ENCODE results near the gene MAGI2.

Gene MAGI2

DNA sequence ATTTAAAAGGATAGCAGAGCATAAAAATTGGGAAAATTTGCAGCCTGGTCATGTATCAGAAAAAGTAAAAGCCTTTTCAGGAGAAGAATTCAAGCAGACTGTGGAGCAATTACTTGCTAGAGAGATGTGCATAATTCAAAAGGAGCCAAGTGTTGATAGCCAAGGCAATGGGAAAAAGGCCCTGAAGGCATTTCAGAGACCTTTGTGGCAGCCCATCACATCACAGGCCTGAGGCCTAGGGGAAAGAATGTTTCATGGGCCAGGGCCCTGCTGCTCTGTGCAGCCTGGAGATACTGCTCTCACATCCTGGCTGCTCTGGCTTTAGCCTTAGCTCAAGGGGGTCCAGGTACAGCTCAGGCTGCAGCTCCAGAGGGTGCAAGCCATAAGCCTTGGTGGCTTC is 152.9 kb downstream of the MAGI2 start:
- no peaks in the 10 kb centered on the region for H3K27me3 ChIP-seq (replicated peaks; ENCODE audit: control insufficient read depth, insufficient read depth, low read length, poor library complexity, severe bottlenecking)
- no peak for DNase-seq
- H3K9me3 ChIP-seq (ENCODE audit: control insufficient read depth, low read length), result no peaks in the 10 kb centered on the region
- no peaks in the 10 kb centered on the region for H3K4me1 ChIP-seq (ENCODE audit: control insufficient read depth, insufficient read depth, low read length, poor library complexity, severe bottlenecking)
- no peak overlapping the region for H3K4me3 ChIP-seq (ENCODE audit: insufficient read depth, low read depth, low read length, poor library complexity, severe bottlenecking)
- no peaks in the 10 kb centered on the region for H3K36me3 ChIP-seq (ENCODE audit: control insufficient read depth, insufficient read depth, low read length)
- no peak overlapping the region for H3K27ac ChIP-seq (ENCODE audit: insufficient read depth, low read length, poor library complexity, severe bottlenecking)

DNA sequence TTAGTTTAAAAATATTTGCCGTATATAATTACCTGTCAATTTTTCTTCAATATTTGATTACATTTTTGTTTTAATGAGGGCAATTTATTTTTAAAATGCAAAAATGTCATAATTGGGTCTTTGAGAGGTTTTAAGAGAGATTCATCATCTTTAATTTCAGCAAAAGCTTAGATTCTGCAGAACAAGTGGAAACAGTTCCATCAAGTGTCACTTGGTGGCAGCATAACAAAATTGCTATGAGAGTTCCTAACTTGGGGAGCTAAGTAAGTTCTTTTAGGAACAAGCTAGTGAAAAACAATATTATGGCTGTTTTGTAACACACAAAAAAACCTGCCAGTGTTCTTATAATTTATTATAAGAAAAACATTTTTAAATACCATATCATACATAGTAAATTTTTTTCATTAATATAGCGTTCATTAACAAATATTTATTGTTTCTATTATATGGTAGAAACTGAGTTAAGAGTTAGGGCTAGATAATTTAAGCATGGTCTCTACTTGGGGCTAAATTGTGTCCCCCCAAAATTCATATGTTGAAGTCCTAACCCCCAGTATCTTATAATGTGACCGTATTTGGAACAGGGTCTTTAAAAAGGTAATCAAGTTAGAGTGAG is 155.2 kb downstream of the MAGI2 start:
- Histone ChIP-seq H3K27me3 (replicated peaks; ENCODE audit: control insufficient read depth, insufficient read depth, low read length, poor library complexity, severe bottlenecking) (no peaks in the 10 kb centered on the region), H3K9me3 (ENCODE audit: control insufficient read depth, low read length) (no peaks in the 10 kb centered on the region), H3K4me3 (ENCODE audit: insufficient read depth, low read depth, low read length, poor library complexity, severe bottlenecking) (no peak overlapping the region), H3K4me1 (ENCODE audit: control insufficient read depth, insufficient read depth, low read length, poor library complexity, severe bottlenecking) (no peaks in the 10 kb centered on the region), H3K27ac (ENCODE audit: insufficient read depth, low read length, poor library complexity, severe bottlenecking) (no peak overlapping the region), H3K36me3 (ENCODE audit: control insufficient read depth, insufficient read depth, low read length) (no peaks in the 10 kb centered on the region)
- DNase-seq, result no peak

- Histone ChIP-seq H3K27me3 (replicated peaks; ENCODE audit: control insufficient read depth, insufficient read depth, low read length, poor library complexity, severe bottlenecking) (no peaks in the 10 kb centered on the region), H3K36me3 (ENCODE audit: control insufficient read depth, insufficient read depth, low read length) (no peaks in the 10 kb centered on the region), H3K4me3 (ENCODE audit: insufficient read depth, low read depth, low read length, poor library complexity, severe bottlenecking) (no peak overlapping the region), H3K27ac (ENCODE audit: insufficient read depth, low read length, poor library complexity, severe bottlenecking) (no peak overlapping the region), H3K4me1 (ENCODE audit: control insufficient read depth, insufficient read depth, low read length, poor library complexity, severe bottlenecking) (no peaks in the 10 kb centered on the region), H3K9me3 (ENCODE audit: control insufficient read depth, low read length) (no peaks in the 10 kb centered on the region)
- DNase-seq, result no peak
Measured at GRCh38 chr7:79296553-79297320, 156.7 kb downstream of the MAGI2 start.

GRCh38 chr7:79293655-79294142 is 159.8 kb downstream of the MAGI2 start:
- Histone ChIP-seq H3K36me3 (ENCODE audit: control insufficient read depth, insufficient read depth, low read length) (no peaks in the 10 kb centered on the region), H3K4me1 (ENCODE audit: control insufficient read depth, insufficient read depth, low read length, poor library complexity, severe bottlenecking) (no peaks in the 10 kb centered on the region), H3K9me3 (ENCODE audit: control insufficient read depth, low read length) (no peaks in the 10 kb centered on the region), H3K27ac (ENCODE audit: insufficient read depth, low read length, poor library complexity, severe bottlenecking) (no peak overlapping the region), H3K4me3 (ENCODE audit: insufficient read depth, low read depth, low read length, poor library complexity, severe bottlenecking) (no peak overlapping the region), H3K27me3 (replicated peaks; ENCODE audit: control insufficient read depth, insufficient read depth, low read length, poor library complexity, severe bottlenecking) (no peaks in the 10 kb centered on the region)
- no peak for DNase-seq

DNA sequence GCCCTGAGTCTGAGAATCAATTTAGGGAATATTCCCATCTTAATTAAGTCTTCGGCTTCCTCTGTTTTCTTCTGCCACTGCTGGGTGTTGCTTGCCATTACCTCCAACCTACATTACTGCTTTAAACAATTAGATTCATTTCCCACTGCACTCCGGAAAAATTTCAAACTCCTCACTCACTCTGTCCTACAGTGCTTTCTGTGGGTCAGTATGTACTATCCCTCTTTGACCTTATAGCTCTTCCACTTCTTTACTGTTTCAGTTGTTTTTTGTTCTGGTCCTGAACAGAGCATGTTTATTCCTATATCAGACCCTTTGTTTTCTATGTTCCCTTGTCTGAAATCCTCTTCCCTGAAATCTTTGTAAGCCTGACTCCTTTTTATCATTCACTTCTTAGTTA is 160.6 kb downstream of the MAGI2 start:
- no peaks in the 10 kb centered on the region for H3K27me3 ChIP-seq (replicated peaks; ENCODE audit: control insufficient read depth, insufficient read depth, low read length, poor library complexity, severe bottlenecking)
- H3K36me3 ChIP-seq (ENCODE audit: control insufficient read depth, insufficient read depth, low read length), result no peaks in the 10 kb centered on the region
- no peaks in the 10 kb centered on the region for H3K9me3 ChIP-seq (ENCODE audit: control insufficient read depth, low read length)
- no peak overlapping the region for H3K4me3 ChIP-seq (ENCODE audit: insufficient read depth, low read depth, low read length, poor library complexity, severe bottlenecking)
- H3K4me1 ChIP-seq (ENCODE audit: control insufficient read depth, insufficient read depth, low read length, poor library complexity, severe bottlenecking), result no peaks in the 10 kb centered on the region
- no peak overlapping the region for H3K27ac ChIP-seq (ENCODE audit: insufficient read depth, low read length, poor library complexity, severe bottlenecking)
- DNase-seq, result no peak

DNA sequence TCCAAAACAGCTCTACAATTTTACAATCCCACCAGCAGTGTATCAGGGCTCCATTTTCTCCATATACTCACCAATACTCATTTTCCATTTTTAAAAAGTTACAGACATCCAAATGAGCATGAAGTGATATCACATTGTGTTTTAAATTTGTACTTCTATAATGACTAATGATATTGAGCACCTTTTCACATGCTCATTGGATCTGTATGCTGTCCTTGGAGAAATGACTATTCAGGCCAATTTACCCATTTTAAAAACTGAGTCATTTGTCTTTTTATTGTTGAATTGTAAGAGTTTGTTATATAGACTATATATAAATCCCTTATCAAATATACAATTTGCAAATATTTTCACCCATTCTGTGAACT is 162.0 kb downstream of the MAGI2 start:
- no peaks in the 10 kb centered on the region for H3K9me3 ChIP-seq (ENCODE audit: control insufficient read depth, low read length)
- H3K27me3 ChIP-seq (replicated peaks; ENCODE audit: control insufficient read depth, insufficient read depth, low read length, poor library complexity, severe bottlenecking), result no peaks in the 10 kb centered on the region
- H3K4me3 ChIP-seq (ENCODE audit: insufficient read depth, low read depth, low read length, poor library complexity, severe bottlenecking), result no peak overlapping the region
- H3K36me3 ChIP-seq (ENCODE audit: control insufficient read depth, insufficient read depth, low read length), result no peaks in the 10 kb centered on the region
- no peak overlapping the region for H3K27ac ChIP-seq (ENCODE audit: insufficient read depth, low read length, poor library complexity, severe bottlenecking)
- no peaks in the 10 kb centered on the region for H3K4me1 ChIP-seq (ENCODE audit: control insufficient read depth, insufficient read depth, low read length, poor library complexity, severe bottlenecking)
- DNase-seq, result no peak

GRCh38 chr7:79290841-79291497 is 162.5 kb downstream of the MAGI2 start:
- Histone ChIP-seq H3K4me1 (ENCODE audit: control insufficient read depth, insufficient read depth, low read length, poor library complexity, severe bottlenecking) (no peaks in the 10 kb centered on the region), H3K27me3 (replicated peaks; ENCODE audit: control insufficient read depth, insufficient read depth, low read length, poor library complexity, severe bottlenecking) (no peaks in the 10 kb centered on the region), H3K27ac (ENCODE audit: insufficient read depth, low read length, poor library complexity, severe bottlenecking) (no peak overlapping the region), H3K4me3 (ENCODE audit: insufficient read depth, low read depth, low read length, poor library complexity, severe bottlenecking) (no peak overlapping the region), H3K9me3 (ENCODE audit: control insufficient read depth, low read length) (no peaks in the 10 kb centered on the region), H3K36me3 (ENCODE audit: control insufficient read depth, insufficient read depth, low read length) (no peaks in the 10 kb centered on the region)
- no peak for DNase-seq

- H3K4me3 ChIP-seq (ENCODE audit: insufficient read depth, low read depth, low read length, poor library complexity, severe bottlenecking), result no peak overlapping the region
- no peaks in the 10 kb centered on the region for H3K4me1 ChIP-seq (ENCODE audit: control insufficient read depth, insufficient read depth, low read length, poor library complexity, severe bottlenecking)
- DNase-seq, result no peak
- no peaks in the 10 kb centered on the region for H3K9me3 ChIP-seq (ENCODE audit: control insufficient read depth, low read length)
- H3K36me3 ChIP-seq (ENCODE audit: control insufficient read depth, insufficient read depth, low read length), result no peaks in the 10 kb centered on the region
- H3K27me3 ChIP-seq (replicated peaks; ENCODE audit: control insufficient read depth, insufficient read depth, low read length, poor library complexity, severe bottlenecking), result no peaks in the 10 kb centered on the region
- H3K27ac ChIP-seq (ENCODE audit: insufficient read depth, low read length, poor library complexity, severe bottlenecking), result no peak overlapping the region
Measured at GRCh38 chr7:79290398-79290797, 163.1 kb downstream of the MAGI2 start.

GRCh38 chr7:79288655-79289054 is 164.8 kb downstream of the MAGI2 start:
- Histone ChIP-seq H3K27me3 (replicated peaks; ENCODE audit: control insufficient read depth, insufficient read depth, low read length, poor library complexity, severe bottlenecking) (no peaks in the 10 kb centered on the region), H3K4me3 (ENCODE audit: insufficient read depth, low read depth, low read length, poor library complexity, severe bottlenecking) (no peak overlapping the region), H3K36me3 (ENCODE audit: control insufficient read depth, insufficient read depth, low read length) (no peaks in the 10 kb centered on the region), H3K9me3 (ENCODE audit: control insufficient read depth, low read length) (no peaks in the 10 kb centered on the region), H3K4me1 (ENCODE audit: control insufficient read depth, insufficient read depth, low read length, poor library complexity, severe bottlenecking) (no peaks in the 10 kb centered on the region), H3K27ac (ENCODE audit: insufficient read depth, low read length, poor library complexity, severe bottlenecking) (no peak overlapping the region)
- DNase-seq, result no peak

GRCh38 chr7:79287981-79288380 is 165.5 kb downstream of the MAGI2 start:
- Histone ChIP-seq H3K4me3 (ENCODE audit: insufficient read depth, low read depth, low read length, poor library complexity, severe bottlenecking) (no peak overlapping the region), H3K27me3 (replicated peaks; ENCODE audit: control insufficient read depth, insufficient read depth, low read length, poor library complexity, severe bottlenecking) (no peaks in the 10 kb centered on the region), H3K9me3 (ENCODE audit: control insufficient read depth, low read length) (no peaks in the 10 kb centered on the region), H3K4me1 (ENCODE audit: control insufficient read depth, insufficient read depth, low read length, poor library complexity, severe bottlenecking) (no peaks in the 10 kb centered on the region), H3K27ac (ENCODE audit: insufficient read depth, low read length, poor library complexity, severe bottlenecking) (no peak overlapping the region), H3K36me3 (ENCODE audit: control insufficient read depth, insufficient read depth, low read length) (no peaks in the 10 kb centered on the region)
- DNase-seq, result no peak
